ENCODE results near the gene GABRG2. TPM values are rescaled to one million over a fixed set of nuclear protein-coding genes. Genes with fewer than 3 reads are reported as not detected.

GABRG2 gene
- not detected for total RNA-seq

DNA sequence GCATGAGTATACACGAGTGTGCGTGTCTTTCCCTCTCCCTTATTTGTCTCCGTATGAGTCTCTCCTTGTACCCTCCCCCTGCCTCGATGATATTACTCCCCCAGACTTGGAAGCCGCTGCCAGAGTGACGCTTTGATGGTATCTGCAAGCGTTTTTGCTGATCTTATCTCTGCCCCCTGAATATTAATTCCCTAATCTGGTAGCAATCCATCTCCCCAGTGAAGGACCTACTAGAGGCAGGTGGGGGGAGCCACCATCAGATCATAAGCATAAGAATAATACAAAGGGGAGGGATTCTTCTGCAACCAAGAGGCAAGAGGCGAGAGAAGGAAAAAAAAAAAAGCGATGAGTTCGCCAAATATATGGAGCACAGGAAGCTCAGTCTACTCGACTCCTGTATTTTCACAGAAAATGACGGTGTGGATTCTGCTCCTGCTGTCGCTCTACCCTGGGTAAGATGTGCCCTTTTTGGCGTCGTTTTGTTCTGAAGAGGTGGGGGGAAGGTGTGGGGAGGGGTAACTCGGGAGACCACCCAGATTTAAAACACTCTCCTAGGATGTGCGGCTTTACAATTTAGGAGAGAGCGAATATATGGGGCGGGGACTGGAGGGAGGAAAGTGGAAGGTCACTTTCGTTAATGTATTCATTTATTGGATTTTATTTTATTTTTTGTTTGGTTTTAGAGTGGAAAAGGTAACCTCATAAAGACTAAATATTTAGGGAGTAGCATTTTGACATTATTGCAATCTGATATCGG is at the start of gene GABRG2:
Gene GABRG2 (plus strand): TSS at position 119 of the 757 bp plus-strand sequence. CDS start 227 bp downstream, at position 346.
- intact Hi-C loops (cut with DNase I; ENCODE audit: low total_unique reads) = no loop called here
- no peak within 1 kb of the TSS for H3K27ac ChIP-seq
- no peak for DNase-seq (ENCODE audit: low spot score in 2 of 2)
- no peaks in the 10 kb centered on the region for H3K9me3 ChIP-seq
- H3K27me3 ChIP-seq = peaks cover 0 to 20% of the 10 kb centered on the region in 2 donors
- TF ChIP-seq, protein P1, sequence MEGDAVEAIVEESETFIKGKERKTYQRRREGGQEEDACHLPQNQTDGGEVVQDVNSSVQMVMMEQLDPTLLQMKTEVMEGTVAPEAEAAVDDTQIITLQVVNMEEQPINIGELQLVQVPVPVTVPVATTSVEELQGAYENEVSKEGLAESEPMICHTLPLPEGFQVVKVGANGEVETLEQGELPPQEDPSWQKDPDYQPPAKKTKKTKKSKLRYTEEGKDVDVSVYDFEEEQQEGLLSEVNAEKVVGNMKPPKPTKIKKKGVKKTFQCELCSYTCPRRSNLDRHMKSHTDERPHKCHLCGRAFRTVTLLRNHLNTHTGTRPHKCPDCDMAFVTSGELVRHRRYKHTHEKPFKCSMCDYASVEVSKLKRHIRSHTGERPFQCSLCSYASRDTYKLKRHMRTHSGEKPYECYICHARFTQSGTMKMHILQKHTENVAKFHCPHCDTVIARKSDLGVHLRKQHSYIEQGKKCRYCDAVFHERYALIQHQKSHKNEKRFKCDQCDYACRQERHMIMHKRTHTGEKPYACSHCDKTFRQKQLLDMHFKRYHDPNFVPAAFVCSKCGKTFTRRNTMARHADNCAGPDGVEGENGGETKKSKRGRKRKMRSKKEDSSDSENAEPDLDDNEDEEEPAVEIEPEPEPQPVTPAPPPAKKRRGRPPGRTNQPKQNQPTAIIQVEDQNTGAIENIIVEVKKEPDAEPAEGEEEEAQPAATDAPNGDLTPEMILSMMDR (IDR thresholded peaks at IDR 0.05) = no peak
- TF ChIP-seq POLR2AphosphoS5 (IDR thresholded peaks at IDR 0.05) (no peak), POLR2A (IDR thresholded peaks at IDR 0.05) (no peak)
- no peaks in the 10 kb centered on the region for H3K4me1 ChIP-seq
- H3K4me3 ChIP-seq = no peak within 1 kb of the TSS
- no peaks in the 10 kb centered on the region for H3K36me3 ChIP-seq

DNA sequence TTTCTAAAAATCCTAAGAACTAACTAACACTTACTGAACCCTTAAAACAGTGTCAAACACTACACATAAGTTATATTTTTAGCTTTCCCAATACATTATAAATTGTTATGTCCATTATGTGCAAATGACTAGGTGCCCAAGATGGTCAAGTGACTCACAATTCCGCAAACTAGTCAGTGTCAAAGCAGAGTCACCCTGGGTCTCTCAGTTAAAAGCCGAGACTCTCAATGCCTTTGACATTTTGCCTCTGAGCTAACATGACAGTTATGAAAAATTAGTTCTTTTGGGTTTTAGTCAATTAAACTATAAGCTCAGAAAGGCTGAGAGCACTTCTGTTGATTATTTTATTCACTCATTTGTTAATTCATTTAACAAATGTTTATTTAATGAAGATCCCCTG is 42.3 kb upstream of the GABRG2 start:
- TF ChIP-seq POLR2A (IDR thresholded peaks at IDR 0.05) = no peak
- no peak for TF ChIP-seq POLR2AphosphoS5 (IDR thresholded peaks at IDR 0.05)
- TF ChIP-seq, protein P1 (IDR thresholded peaks at IDR 0.05) = no peak
- no peaks in the 10 kb centered on the region for H3K36me3 ChIP-seq
- DNase-seq (ENCODE audit: low spot score in 2 of 2) = no peak
- intact Hi-C loops (cut with DNase I; ENCODE audit: low total_unique reads) = no loop called here
- no peaks in the 10 kb centered on the region for H3K4me1 ChIP-seq
- no peaks in the 10 kb centered on the region for H3K9me3 ChIP-seq
- H3K27ac ChIP-seq = no peak overlapping the region
- no peak overlapping the region for H3K4me3 ChIP-seq
- H3K27me3 ChIP-seq = no peaks in the 10 kb centered on the region

DNA sequence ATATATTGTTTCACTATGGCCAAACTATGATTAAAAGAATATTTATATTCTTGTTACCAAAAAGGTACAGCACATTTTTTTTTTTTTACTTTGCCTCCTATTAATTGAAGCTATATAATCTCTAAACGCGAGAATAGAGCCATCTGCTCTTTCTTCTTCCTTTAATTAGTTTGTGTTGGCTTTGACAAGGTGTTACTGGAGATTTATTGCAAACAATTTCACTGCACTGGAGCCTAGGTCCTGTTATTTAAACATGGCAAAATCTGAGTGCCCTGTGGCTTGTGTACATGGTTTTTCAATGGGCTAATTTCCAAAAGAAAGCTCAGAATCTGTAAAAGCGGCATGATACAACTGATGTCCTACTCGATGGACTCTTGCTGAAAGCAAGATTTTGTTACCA is 40.8 kb upstream of the GABRG2 start:
- H3K36me3 ChIP-seq = no peaks in the 10 kb centered on the region
- no peak overlapping the region for H3K4me3 ChIP-seq
- no peak for TF ChIP-seq POLR2A (IDR thresholded peaks at IDR 0.05)
- TF ChIP-seq, protein P1 (IDR thresholded peaks at IDR 0.05) = no peak
- no peak for TF ChIP-seq POLR2AphosphoS5 (IDR thresholded peaks at IDR 0.05)
- H3K27ac ChIP-seq = no peak overlapping the region
- DNase-seq (ENCODE audit: low spot score in 2 of 2) = no peak
- intact Hi-C loops (cut with DNase I; ENCODE audit: low total_unique reads) = no loop called here
- H3K27me3 ChIP-seq = no peaks in the 10 kb centered on the region
- H3K9me3 ChIP-seq = no peaks in the 10 kb centered on the region
- H3K4me1 ChIP-seq = no peaks in the 10 kb centered on the region

DNA sequence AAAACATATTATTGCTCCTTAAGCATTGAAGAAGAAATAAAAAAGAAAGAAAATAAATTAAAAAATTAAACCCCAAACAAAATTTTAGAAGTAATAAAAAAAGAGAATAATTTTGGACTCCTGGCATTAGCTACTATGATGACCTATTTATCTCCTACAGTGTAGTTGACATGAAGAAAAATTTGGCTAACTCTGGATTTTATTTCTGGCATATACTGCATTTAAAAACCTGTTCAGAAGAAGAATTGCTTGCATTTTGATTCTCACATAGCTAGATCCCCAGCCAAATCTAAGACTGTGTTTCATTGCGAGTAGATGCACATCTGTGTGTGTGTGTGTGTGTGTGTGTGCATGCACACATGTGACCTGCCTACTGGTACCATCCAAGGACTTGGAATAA is 30.1 kb upstream of the GABRG2 start:
- Histone ChIP-seq H3K27me3 (no peaks in the 10 kb centered on the region), H3K4me1 (no peaks in the 10 kb centered on the region), H3K27ac (no peak overlapping the region), H3K9me3 (no peaks in the 10 kb centered on the region), H3K36me3 (no peaks in the 10 kb centered on the region), H3K4me3 (no peak overlapping the region)
- no peak for DNase-seq (ENCODE audit: low spot score in 2 of 2)
- TF ChIP-seq, protein P1 (IDR thresholded peaks at IDR 0.05) = no peak
- TF ChIP-seq POLR2A (IDR thresholded peaks at IDR 0.05) = no peak
- TF ChIP-seq POLR2AphosphoS5 (IDR thresholded peaks at IDR 0.05) = no peak
- intact Hi-C loops (cut with DNase I; ENCODE audit: low total_unique reads) = no loop called here

DNA sequence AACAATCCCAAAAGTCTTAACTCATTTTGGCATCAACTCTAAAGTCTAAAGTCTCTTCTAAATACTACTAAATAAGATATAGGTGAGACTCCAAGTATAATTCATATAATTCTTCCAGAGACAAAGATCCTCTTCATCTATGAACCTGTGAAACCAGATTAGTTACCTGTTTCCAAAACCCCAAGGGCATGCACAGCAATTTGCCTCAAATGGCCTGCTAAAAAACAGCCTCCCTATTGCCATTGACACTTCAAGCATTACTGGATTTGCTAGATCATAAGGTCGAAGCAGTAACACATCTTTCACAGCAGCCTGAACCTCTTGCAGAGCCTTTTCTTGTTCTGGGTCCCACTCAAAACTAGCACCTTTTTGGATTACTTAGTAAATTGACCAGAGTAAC is 20.3 kb upstream of the GABRG2 start:
- Histone ChIP-seq H3K27me3 (no peaks in the 10 kb centered on the region), H3K27ac (no peak overlapping the region), H3K9me3 (no peaks in the 10 kb centered on the region), H3K36me3 (no peaks in the 10 kb centered on the region), H3K4me1 (no peaks in the 10 kb centered on the region), H3K4me3 (no peak overlapping the region)
- DNase-seq (ENCODE audit: low spot score in 2 of 2) = no peak
- TF ChIP-seq POLR2A (IDR thresholded peaks at IDR 0.05) (no peak), POLR2AphosphoS5 (IDR thresholded peaks at IDR 0.05) (no peak)
- TF ChIP-seq, protein P1 (IDR thresholded peaks at IDR 0.05) = no peak
- intact Hi-C loops (cut with DNase I; ENCODE audit: low total_unique reads) = no loop called here

Measured in breast epithelium (tissue), 4 donors.